Measurements from ENCODE around the gene LPAR2. TPM values are rescaled to one million over a fixed set of nuclear protein-coding genes. Genes with fewer than 3 reads are reported as not detected.

Gene LPAR2
- polyA plus RNA-seq, 1 donor from 2014 or later = 77.1 TPM

- H3K9me2 ChIP-seq (ENCODE audit: insufficient read depth, low read length) = no peaks in the 10 kb centered on the region
- no peak overlapping the region for H3K9ac ChIP-seq (ENCODE audit: low read length)
- H2AFZ ChIP-seq (ENCODE audit: low read depth, low read length) = no peak overlapping the region
- TF ChIP-seq REST (IDR thresholded peaks at IDR 0.05; ENCODE audit: borderline replicate concordance) (no peak), TAF1 (IDR thresholded peaks at IDR 0.05; ENCODE audit: low read depth) (no peak), POLR2AphosphoS5 (IDR thresholded peaks at IDR 0.05) (no peak), EZH2 (IDR thresholded peaks at IDR 0.05; ENCODE audit: borderline replicate concordance, insufficient read depth, low read length, poor library complexity, severe bottlenecking) (no peak), SMC3 (conservative IDR thresholded peaks at IDR 0.05; ENCODE audit: poor library complexity) (no peak), CTCF (IDR thresholded peaks at IDR 0.05; ENCODE audit: poor library complexity, severe bottlenecking) (no peak), RAD21 (conservative IDR thresholded peaks at IDR 0.05) (no peak), EP300 (conservative IDR thresholded peaks at IDR 0.05; ENCODE audit: poor library complexity, severe bottlenecking) (no peak), MXI1 (conservative IDR thresholded peaks at IDR 0.05; ENCODE audit: poor library complexity, severe bottlenecking) (no peak)
- no peak overlapping the region for H3K4me3 ChIP-seq (ENCODE audit: low read length)
- H3K36me3 ChIP-seq (ENCODE audit: insufficient read depth, low read length) = peaks cover 2% of the 10 kb centered on the region
- no peak overlapping the region for H3K27ac ChIP-seq (ENCODE audit: low read length)
- no peaks in the 10 kb centered on the region for H3K9me3 ChIP-seq (ENCODE audit: low read length)
- H3F3A ChIP-seq (ENCODE audit: insufficient read depth, low read length, poor library complexity, severe bottlenecking) = no peaks in the 10 kb centered on the region
- peaks cover 4% of the 10 kb centered on the region for H3K79me2 ChIP-seq (replicated peaks; ENCODE audit: insufficient read depth, low read length)
- H4K20me1 ChIP-seq (ENCODE audit: insufficient read depth) = no peaks in the 10 kb centered on the region
- H3K4me2 ChIP-seq (ENCODE audit: low read length) = no peak overlapping the region
- no peaks in the 10 kb centered on the region for H3K27me3 ChIP-seq (ENCODE audit: insufficient read depth, low read depth, low read length)
Measured at GRCh38 chr19:19674315-19674714, 46.3 kb upstream of the LPAR2 start.

DNA sequence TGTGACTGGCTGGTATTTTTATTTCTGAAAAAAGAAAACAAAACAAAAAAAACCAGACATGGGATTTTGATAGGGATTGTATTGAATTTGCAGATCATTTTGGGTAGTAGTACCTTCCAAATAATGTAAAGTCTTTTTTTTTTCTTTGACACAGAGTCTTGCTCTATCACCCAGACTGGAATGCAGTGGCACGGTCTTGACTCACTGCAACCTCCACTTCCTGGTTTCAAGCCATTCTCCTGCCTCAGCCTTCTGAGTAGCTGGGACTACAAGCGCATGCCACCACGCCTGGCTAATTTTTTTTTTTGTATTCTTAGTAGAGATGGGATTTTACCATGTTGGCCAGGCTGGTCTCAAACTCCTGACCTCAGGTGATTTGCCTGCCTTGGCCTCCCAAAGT, 44.8 kb upstream of the LPAR2 start:
- no peaks in the 10 kb centered on the region for H3F3A ChIP-seq (ENCODE audit: insufficient read depth, low read length, poor library complexity, severe bottlenecking)
- H3K9ac ChIP-seq (ENCODE audit: low read length) = no peak overlapping the region
- H3K9me2 ChIP-seq (ENCODE audit: insufficient read depth, low read length) = no peaks in the 10 kb centered on the region
- H3K27me3 ChIP-seq (ENCODE audit: insufficient read depth, low read depth, low read length) = no peaks in the 10 kb centered on the region
- TF ChIP-seq EZH2 (IDR thresholded peaks at IDR 0.05; ENCODE audit: borderline replicate concordance, insufficient read depth, low read length, poor library complexity, severe bottlenecking) = no peak
- TF ChIP-seq POLR2AphosphoS5 (IDR thresholded peaks at IDR 0.05) = no peak
- TF ChIP-seq SMC3 (conservative IDR thresholded peaks at IDR 0.05; ENCODE audit: poor library complexity) = no peak
- no peak for TF ChIP-seq RAD21 (conservative IDR thresholded peaks at IDR 0.05)
- no peak for TF ChIP-seq EP300 (conservative IDR thresholded peaks at IDR 0.05; ENCODE audit: poor library complexity, severe bottlenecking)
- TF ChIP-seq MXI1 (conservative IDR thresholded peaks at IDR 0.05; ENCODE audit: poor library complexity, severe bottlenecking) = no peak
- H3K4me3 ChIP-seq (ENCODE audit: low read length) = no peak overlapping the region
- H3K9me3 ChIP-seq (ENCODE audit: low read length) = no peaks in the 10 kb centered on the region
- H3K36me3 ChIP-seq (ENCODE audit: insufficient read depth, low read length) = no peaks in the 10 kb centered on the region
- no peaks in the 10 kb centered on the region for H4K20me1 ChIP-seq (ENCODE audit: insufficient read depth)
- no peak overlapping the region for H2AFZ ChIP-seq (ENCODE audit: low read depth, low read length)
- no peak overlapping the region for H3K27ac ChIP-seq (ENCODE audit: low read length)
- peaks cover 4% of the 10 kb centered on the region for H3K79me2 ChIP-seq (replicated peaks; ENCODE audit: insufficient read depth, low read length)
- no peak overlapping the region for H3K4me2 ChIP-seq (ENCODE audit: low read length)
